ENCODE data around the gene RUVBL1. TPM values are rescaled to one million over a fixed set of nuclear protein-coding genes. Genes with fewer than 3 reads are reported as not detected.

Gene RUVBL1
- polyA plus RNA-seq, 4 donors = 7.6 to 40.4 (median 20.4) TPM

GRCh38 chr3:128073185-128073725 lies 50.4 kb downstream of the RUVBL1 start:
- Histone ChIP-seq H3K9me3 (ENCODE audit: control insufficient read depth in 2 of 2, insufficient read depth in 1 of 2, low read depth in 1 of 2, low read length in 1 of 2) (no peaks in the 10 kb centered on the region), H3K27ac (ENCODE audit: low read depth in 1 of 3, low read length in 2 of 3) (no peak overlapping the region), H3K4me1 (ENCODE audit: control insufficient read depth in 3 of 3, insufficient read depth in 2 of 3, low read depth in 1 of 3, low read length in 2 of 3) (peaks cover 0 to 21% (median 2%) of the 10 kb centered on the region in 3 donors), H3K4me3 (ENCODE audit: low read depth in 1 of 3, low read length in 3 of 3) (no peak overlapping the region), H3K36me3 (ENCODE audit: control insufficient read depth in 3 of 3, insufficient read depth in 2 of 3, low read depth in 1 of 3, low read length in 3 of 3) (peaks cover 13 to 54% (median 22%) of the 10 kb centered on the region in 3 donors), H3K27me3 (ENCODE audit: control insufficient read depth in 3 of 3, insufficient read depth in 3 of 3, low read length in 3 of 3) (peaks cover 0 to 11% (median 0%) of the 10 kb centered on the region in 3 donors)
- DNase-seq = no peak
- FAIRE-seq = no peak
- 73 to 93% (median 85%) methylated on average over 6 of the region's 6 CpGs for WGBS, 3 donors

GRCh38 chr3:128072454-128073184 lies 51.0 kb downstream of the RUVBL1 start:
- no peak for DNase-seq
- WGBS, 3 donors = 79 to 91% (median 90%) methylated on average over 13 of the region's 13 CpGs

GRCh38 chr3:128071771-128072453 lies 51.7 kb downstream of the RUVBL1 start:
- 82 to 88% (median 83%) methylated on average over 11 of the region's 11 CpGs for WGBS, 3 donors
- DNase-seq = no peak
- no peak for FAIRE-seq
- H3K4me1 ChIP-seq (ENCODE audit: control insufficient read depth in 3 of 3, insufficient read depth in 2 of 3, low read depth in 1 of 3, low read length in 2 of 3) = peaks cover 0 to 16% (median 2%) of the 10 kb centered on the region in 3 donors
- no peak overlapping the region for H3K27ac ChIP-seq (ENCODE audit: low read depth in 1 of 3, low read length in 2 of 3)
- H3K36me3 ChIP-seq (ENCODE audit: control insufficient read depth in 3 of 3, insufficient read depth in 2 of 3, low read depth in 1 of 3, low read length in 3 of 3) = peaks cover 26 to 65% (median 35%) of the 10 kb centered on the region in 3 donors
- no peaks in the 10 kb centered on the region for H3K9me3 ChIP-seq (ENCODE audit: control insufficient read depth in 2 of 2, insufficient read depth in 1 of 2, low read depth in 1 of 2, low read length in 1 of 2)
- peaks cover 0 to 11% (median 0%) of the 10 kb centered on the region in 3 donors for H3K27me3 ChIP-seq (ENCODE audit: control insufficient read depth in 3 of 3, insufficient read depth in 3 of 3, low read length in 3 of 3)
- no peak overlapping the region for H3K4me3 ChIP-seq (ENCODE audit: low read depth in 1 of 3, low read length in 3 of 3)

More at GRCh38 chr3:128072454-128073184, 51.0 kb downstream of the RUVBL1 start:
- no peak overlapping the region for H3K27ac ChIP-seq (ENCODE audit: low read depth in 1 of 3, low read length in 2 of 3)
- H3K4me1 ChIP-seq (ENCODE audit: control insufficient read depth in 3 of 3, insufficient read depth in 2 of 3, low read depth in 1 of 3, low read length in 2 of 3) = peaks cover 0 to 21% (median 2%) of the 10 kb centered on the region in 3 donors
- H3K9me3 ChIP-seq (ENCODE audit: control insufficient read depth in 2 of 2, insufficient read depth in 1 of 2, low read depth in 1 of 2, low read length in 1 of 2) = no peaks in the 10 kb centered on the region
- peaks cover 0 to 11% (median 0%) of the 10 kb centered on the region in 3 donors for H3K27me3 ChIP-seq (ENCODE audit: control insufficient read depth in 3 of 3, insufficient read depth in 3 of 3, low read length in 3 of 3)
- peaks cover 19 to 58% (median 28%) of the 10 kb centered on the region in 3 donors for H3K36me3 ChIP-seq (ENCODE audit: control insufficient read depth in 3 of 3, insufficient read depth in 2 of 3, low read depth in 1 of 3, low read length in 3 of 3)
- H3K4me3 ChIP-seq (ENCODE audit: low read depth in 1 of 3, low read length in 3 of 3) = no peak overlapping the region
- FAIRE-seq = no peak

GRCh38 chr3:128070898-128071591 lies 52.6 kb downstream of the RUVBL1 start:
- no peak overlapping the region for H3K27ac ChIP-seq (ENCODE audit: low read depth in 1 of 3, low read length in 2 of 3)
- WGBS, 3 donors = 89 to 93% (median 91%) methylated on average over 13 of the region's 13 CpGs
- FAIRE-seq = no peak
- H3K36me3 ChIP-seq (ENCODE audit: control insufficient read depth in 3 of 3, insufficient read depth in 2 of 3, low read depth in 1 of 3, low read length in 3 of 3) = peaks cover 32 to 73% (median 39%) of the 10 kb centered on the region in 3 donors
- H3K4me3 ChIP-seq (ENCODE audit: low read depth in 1 of 3, low read length in 3 of 3) = no peak overlapping the region
- H3K4me1 ChIP-seq (ENCODE audit: control insufficient read depth in 3 of 3, insufficient read depth in 2 of 3, low read depth in 1 of 3, low read length in 2 of 3) = peaks cover 0 to 10% (median 2%) of the 10 kb centered on the region in 3 donors
- H3K27me3 ChIP-seq (ENCODE audit: control insufficient read depth in 3 of 3, insufficient read depth in 3 of 3, low read length in 3 of 3) = peaks cover 0 to 4% (median 0%) of the 10 kb centered on the region in 3 donors
- no peaks in the 10 kb centered on the region for H3K9me3 ChIP-seq (ENCODE audit: control insufficient read depth in 2 of 2, insufficient read depth in 1 of 2, low read depth in 1 of 2, low read length in 1 of 2)
- DNase-seq = no peak

- H3K27me3 ChIP-seq (ENCODE audit: control insufficient read depth in 3 of 3, insufficient read depth in 3 of 3, low read length in 3 of 3) = no peaks in the 10 kb centered on the region
These were observed 54.3 kb downstream of the RUVBL1 start for GRCh38 chr3:128069271-128069670.

GRCh38 chr3:128068156-128068620 lies 55.4 kb downstream of the RUVBL1 start:
- FAIRE-seq (no peak), DNase-seq (peak; percentile 35 to 44)
- H3K27me3 ChIP-seq (ENCODE audit: control insufficient read depth in 3 of 3, insufficient read depth in 3 of 3, low read length in 3 of 3) = no peaks in the 10 kb centered on the region
- H3K4me1 ChIP-seq (ENCODE audit: control insufficient read depth in 3 of 3, insufficient read depth in 2 of 3, low read depth in 1 of 3, low read length in 2 of 3) = no peaks in the 10 kb centered on the region
- H3K36me3 ChIP-seq (ENCODE audit: control insufficient read depth in 3 of 3, insufficient read depth in 2 of 3, low read depth in 1 of 3, low read length in 3 of 3) = peaks cover 39 to 92% (median 52%) of the 10 kb centered on the region in 3 donors
- H3K9me3 ChIP-seq (ENCODE audit: control insufficient read depth in 2 of 2, insufficient read depth in 1 of 2, low read depth in 1 of 2, low read length in 1 of 2) = no peaks in the 10 kb centered on the region
- 86 to 91% (median 91%) methylated on average over 8 of the region's 8 CpGs for WGBS, 3 donors
- H3K4me3 ChIP-seq (ENCODE audit: low read depth in 1 of 3, low read length in 3 of 3) = no peak overlapping the region
- H3K27ac ChIP-seq (ENCODE audit: low read depth in 1 of 3, low read length in 2 of 3) = no peak overlapping the region

More at GRCh38 chr3:128069271-128069670, 54.3 kb downstream of the RUVBL1 start:
- Histone ChIP-seq H3K9me3 (ENCODE audit: control insufficient read depth in 2 of 2, insufficient read depth in 1 of 2, low read depth in 1 of 2, low read length in 1 of 2) (no peaks in the 10 kb centered on the region), H3K36me3 (ENCODE audit: control insufficient read depth in 3 of 3, insufficient read depth in 2 of 3, low read depth in 1 of 3, low read length in 3 of 3) (peaks cover 38 to 85% (median 46%) of the 10 kb centered on the region in 3 donors), H3K4me3 (ENCODE audit: low read depth in 1 of 3, low read length in 3 of 3) (no peak overlapping the region), H3K27ac (ENCODE audit: low read depth in 1 of 3, low read length in 2 of 3) (no peak overlapping the region), H3K4me1 (ENCODE audit: control insufficient read depth in 3 of 3, insufficient read depth in 2 of 3, low read depth in 1 of 3, low read length in 2 of 3) (no peaks in the 10 kb centered on the region)
- FAIRE-seq (no peak), DNase-seq (no peak)
- 94 to 96% (median 95%) methylated on average over 15 of the region's 15 CpGs for WGBS, 3 donors

- Histone ChIP-seq H3K4me3 (ENCODE audit: low read depth in 1 of 3, low read length in 3 of 3) (no peak overlapping the region), H3K9me3 (ENCODE audit: control insufficient read depth in 2 of 2, insufficient read depth in 1 of 2, low read depth in 1 of 2, low read length in 1 of 2) (no peaks in the 10 kb centered on the region), H3K36me3 (ENCODE audit: control insufficient read depth in 3 of 3, insufficient read depth in 2 of 3, low read depth in 1 of 3, low read length in 3 of 3) (peaks cover 39 to 88% (median 51%) of the 10 kb centered on the region in 3 donors), H3K27me3 (ENCODE audit: control insufficient read depth in 3 of 3, insufficient read depth in 3 of 3, low read length in 3 of 3) (no peaks in the 10 kb centered on the region), H3K4me1 (ENCODE audit: control insufficient read depth in 3 of 3, insufficient read depth in 2 of 3, low read depth in 1 of 3, low read length in 2 of 3) (no peaks in the 10 kb centered on the region), H3K27ac (ENCODE audit: low read depth in 1 of 3, low read length in 2 of 3) (no peak overlapping the region)
- DNase-seq = no peak
- no peak for FAIRE-seq
- 65 to 73% (median 70%) methylated on average over 7 of the region's 7 CpGs for WGBS, 3 donors
These were observed 56.1 kb downstream of the RUVBL1 start for GRCh38 chr3:128067489-128067888.

- no peaks in the 10 kb centered on the region for H3K4me1 ChIP-seq (ENCODE audit: control insufficient read depth in 3 of 3, insufficient read depth in 2 of 3, low read depth in 1 of 3, low read length in 2 of 3)
- DNase-seq (no peak), FAIRE-seq (no peak)
- H3K4me3 ChIP-seq (ENCODE audit: low read depth in 1 of 3, low read length in 3 of 3) = no peak overlapping the region
- no peaks in the 10 kb centered on the region for H3K9me3 ChIP-seq (ENCODE audit: control insufficient read depth in 2 of 2, insufficient read depth in 1 of 2, low read depth in 1 of 2, low read length in 1 of 2)
- H3K36me3 ChIP-seq (ENCODE audit: control insufficient read depth in 3 of 3, insufficient read depth in 2 of 3, low read depth in 1 of 3, low read length in 3 of 3) = peaks cover 42 to 88% (median 52%) of the 10 kb centered on the region in 3 donors
- H3K27me3 ChIP-seq (ENCODE audit: control insufficient read depth in 3 of 3, insufficient read depth in 3 of 3, low read length in 3 of 3) = no peaks in the 10 kb centered on the region
- H3K27ac ChIP-seq (ENCODE audit: low read depth in 1 of 3, low read length in 2 of 3) = no peak overlapping the region
- WGBS, 3 donors = 94 to 96% (median 95%) methylated on average over 9 of the region's 9 CpGs
These were observed 56.9 kb downstream of the RUVBL1 start for GRCh38 chr3:128066676-128067075.

All from small intestine (tissue), 7 donors.